ENCODE data around the gene MAP1LC3B. TPM values are rescaled to one million over a fixed set of nuclear protein-coding genes. Genes with fewer than 3 reads are reported as not detected.

Gene MAP1LC3B
- total and polyA plus RNA-seq, 2 donors (not counting 1 experiment from before 2014, with no cell fraction given) = 72.7 to 75.8 TPM

DNA sequence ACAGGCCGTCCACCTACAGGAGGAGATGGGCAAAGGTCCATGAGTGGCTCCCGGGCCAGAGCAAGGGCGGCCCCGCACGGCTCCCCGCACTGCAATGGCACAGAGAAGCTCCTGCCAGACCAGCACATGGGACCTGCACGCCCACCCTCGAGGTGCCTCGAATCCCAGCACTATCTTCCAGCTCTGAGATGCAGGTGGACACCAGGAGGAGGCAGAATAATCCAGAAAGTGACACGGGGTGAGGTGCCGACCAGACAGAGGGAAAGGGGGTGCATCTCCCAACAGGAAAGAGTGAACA lies 48.4 kb upstream of the MAP1LC3B start:
- H3K27me3 Mint-ChIP-seq = no peaks in the 10 kb centered on the region
- no peak overlapping the region for H3K27ac Mint-ChIP-seq
- TF ChIP-seq, protein P1, sequence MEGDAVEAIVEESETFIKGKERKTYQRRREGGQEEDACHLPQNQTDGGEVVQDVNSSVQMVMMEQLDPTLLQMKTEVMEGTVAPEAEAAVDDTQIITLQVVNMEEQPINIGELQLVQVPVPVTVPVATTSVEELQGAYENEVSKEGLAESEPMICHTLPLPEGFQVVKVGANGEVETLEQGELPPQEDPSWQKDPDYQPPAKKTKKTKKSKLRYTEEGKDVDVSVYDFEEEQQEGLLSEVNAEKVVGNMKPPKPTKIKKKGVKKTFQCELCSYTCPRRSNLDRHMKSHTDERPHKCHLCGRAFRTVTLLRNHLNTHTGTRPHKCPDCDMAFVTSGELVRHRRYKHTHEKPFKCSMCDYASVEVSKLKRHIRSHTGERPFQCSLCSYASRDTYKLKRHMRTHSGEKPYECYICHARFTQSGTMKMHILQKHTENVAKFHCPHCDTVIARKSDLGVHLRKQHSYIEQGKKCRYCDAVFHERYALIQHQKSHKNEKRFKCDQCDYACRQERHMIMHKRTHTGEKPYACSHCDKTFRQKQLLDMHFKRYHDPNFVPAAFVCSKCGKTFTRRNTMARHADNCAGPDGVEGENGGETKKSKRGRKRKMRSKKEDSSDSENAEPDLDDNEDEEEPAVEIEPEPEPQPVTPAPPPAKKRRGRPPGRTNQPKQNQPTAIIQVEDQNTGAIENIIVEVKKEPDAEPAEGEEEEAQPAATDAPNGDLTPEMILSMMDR (IDR thresholded peaks at IDR 0.05) = no peak
- TF ChIP-seq EZH2 (IDR thresholded peaks at IDR 0.05; ENCODE audit: borderline replicate concordance, insufficient read depth, low read depth, low read length, poor library complexity, severe bottlenecking) = no peak
- WGBS (ENCODE audit: insufficient coverage) = 98% methylated on average over 11 of the region's 11 CpGs
- H3K9ac ChIP-seq (ENCODE audit: low read length) = no peak overlapping the region
- ATAC-seq (ENCODE audit: low read depth) (no peak), DNase-seq (no peak)
- no peak overlapping the region for H3K4me3 Mint-ChIP-seq
- peaks cover 16% of the 10 kb centered on the region for H4K20me1 ChIP-seq (ENCODE audit: control insufficient read depth, insufficient read depth, low read length, poor library complexity, severe bottlenecking)
- H3K9me3 Mint-ChIP-seq (ENCODE audit: insufficient read depth) = no peaks in the 10 kb centered on the region
- no peak overlapping the region for H3K4me2 ChIP-seq (replicated peaks; ENCODE audit: low read depth, low read length, poor library complexity, severe bottlenecking)
- ChIA-PET CTCF (no interaction called here), POLR2A (no interaction called here)
- H3K4me1 Mint-ChIP-seq = peaks cover 5% of the 10 kb centered on the region
- H3K79me2 ChIP-seq (ENCODE audit: control insufficient read depth, insufficient read depth, low read length) = peaks cover 31% of the 10 kb centered on the region
- H3K27ac ChIP-seq (ENCODE audit: low read length in 2 of 2) = no peak overlapping the region
- H2AFZ ChIP-seq (ENCODE audit: insufficient read depth, low read depth, low read length, poor library complexity, severe bottlenecking) = no peak overlapping the region
- H3K4me3 ChIP-seq (ENCODE audit: control extremely low read depth in 1 of 5, extremely low read depth in 1 of 5, insufficient read depth in 1 of 5, low read depth in 2 of 5, low read length in 4 of 5) = no peak overlapping the region
- intact Hi-C loops (cut with micrococcal nuclease) = no loop called here
- no peaks in the 10 kb centered on the region for H3K27me3 ChIP-seq (replicated peaks in 1 of 4; ENCODE audit: control extremely low read depth in 1 of 4, control insufficient read depth in 3 of 4, insufficient read depth in 4 of 4, low read length in 3 of 4)
- H3K36me3 ChIP-seq (replicated peaks in 1 of 2; ENCODE audit: control extremely low read depth in 1 of 2, control insufficient read depth in 1 of 2, extremely low read depth in 1 of 2, insufficient read depth in 2 of 2, low read length in 1 of 2) = peaks cover 0 to 54% of the 10 kb centered on the region in 2 experiments
- H3K9me3 ChIP-seq (ENCODE audit: control extremely low read depth in 1 of 3, control insufficient read depth in 2 of 3, insufficient read depth in 1 of 3, low read length in 2 of 3) = no peaks in the 10 kb centered on the region
- H3K4me1 ChIP-seq (ENCODE audit: control insufficient read depth in 2 of 2, insufficient read depth in 2 of 2, low read length in 2 of 2) = peaks cover 0 to 4% of the 10 kb centered on the region in 2 donors

DNA sequence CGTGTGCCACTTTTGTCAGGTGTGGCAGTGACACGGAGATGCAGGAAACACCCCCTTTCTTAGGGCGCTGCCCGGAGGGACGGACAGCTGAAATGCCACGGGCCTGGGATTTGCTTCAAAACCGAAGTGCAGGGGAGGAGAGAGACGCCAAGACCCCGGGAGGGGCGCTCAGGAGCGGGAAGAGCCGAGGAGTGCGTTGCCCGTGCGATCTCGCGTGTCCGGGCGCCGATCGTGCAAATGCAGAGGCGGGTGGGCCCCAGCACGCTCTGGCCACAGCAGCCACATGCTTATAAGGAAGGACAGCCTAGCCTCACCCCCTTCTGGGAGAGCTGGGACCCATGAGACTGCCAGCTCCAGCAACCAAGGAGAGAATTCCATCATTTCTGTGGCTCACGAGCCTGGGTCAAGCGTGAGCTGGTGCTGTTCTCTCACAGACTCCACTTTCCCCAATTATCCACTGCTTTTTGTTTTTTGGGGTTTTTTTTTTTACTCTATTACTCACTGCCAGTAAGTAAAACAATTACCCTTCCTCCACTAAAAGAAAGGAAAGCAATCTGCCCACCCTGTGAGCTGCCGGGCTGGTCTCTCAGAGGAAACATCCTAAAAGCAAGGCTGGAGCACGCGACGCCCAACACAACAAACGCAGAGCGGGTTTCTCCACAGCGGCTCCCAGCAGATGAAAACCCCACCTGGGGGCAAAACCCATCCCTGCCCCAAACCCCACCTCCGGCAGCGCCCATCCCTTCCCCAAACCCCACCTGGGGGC lies 47.8 kb upstream of the MAP1LC3B start:
- H3K9me3 ChIP-seq (ENCODE audit: control extremely low read depth in 1 of 3, control insufficient read depth in 2 of 3, insufficient read depth in 1 of 3, low read length in 2 of 3) = no peaks in the 10 kb centered on the region
- peaks cover 0 to 4% of the 10 kb centered on the region in 2 donors for H3K4me1 ChIP-seq (ENCODE audit: control insufficient read depth in 2 of 2, insufficient read depth in 2 of 2, low read length in 2 of 2)
- no peak overlapping the region for H3K4me3 ChIP-seq (ENCODE audit: control extremely low read depth in 1 of 5, extremely low read depth in 1 of 5, insufficient read depth in 1 of 5, low read depth in 2 of 5, low read length in 4 of 5)
- H3K27me3 Mint-ChIP-seq = no peaks in the 10 kb centered on the region
- no peak overlapping the region for H3K27ac ChIP-seq (ENCODE audit: low read length in 2 of 2)
- ATAC-seq (ENCODE audit: low read depth) = no peak
- H3K27me3 ChIP-seq (replicated peaks in 1 of 4; ENCODE audit: control extremely low read depth in 1 of 4, control insufficient read depth in 3 of 4, insufficient read depth in 4 of 4, low read length in 3 of 4) = no peaks in the 10 kb centered on the region
- H3K4me1 Mint-ChIP-seq = peaks cover 5% of the 10 kb centered on the region
- no peak overlapping the region for H2AFZ ChIP-seq (ENCODE audit: insufficient read depth, low read depth, low read length, poor library complexity, severe bottlenecking)
- H3K27ac Mint-ChIP-seq = no peak overlapping the region
- no peak overlapping the region for H3K4me2 ChIP-seq (replicated peaks; ENCODE audit: low read depth, low read length, poor library complexity, severe bottlenecking)
- CTCF ChIA-PET = no interaction called here
- POLR2A ChIA-PET = no interaction called here
- H3K4me3 Mint-ChIP-seq = no peak overlapping the region
- H3K9me3 Mint-ChIP-seq (ENCODE audit: insufficient read depth) = no peaks in the 10 kb centered on the region
- H3K9ac ChIP-seq (ENCODE audit: low read length) = no peak overlapping the region
- 94% methylated on average over 28 of the region's 34 CpGs for WGBS (ENCODE audit: insufficient coverage)
- intact Hi-C loops (cut with micrococcal nuclease) = no loop called here
- no peak for DNase-seq
- no peak for TF ChIP-seq EZH2 (IDR thresholded peaks at IDR 0.05; ENCODE audit: borderline replicate concordance, insufficient read depth, low read depth, low read length, poor library complexity, severe bottlenecking)
- TF ChIP-seq, protein P1 (IDR thresholded peaks at IDR 0.05) = no peak
- H3K36me3 ChIP-seq (replicated peaks in 1 of 2; ENCODE audit: control extremely low read depth in 1 of 2, control insufficient read depth in 1 of 2, extremely low read depth in 1 of 2, insufficient read depth in 2 of 2, low read length in 1 of 2) = peaks cover 0 to 47% of the 10 kb centered on the region in 2 experiments
- peaks cover 16% of the 10 kb centered on the region for H4K20me1 ChIP-seq (ENCODE audit: control insufficient read depth, insufficient read depth, low read length, poor library complexity, severe bottlenecking)
- H3K79me2 ChIP-seq (ENCODE audit: control insufficient read depth, insufficient read depth, low read length) = peaks cover 31% of the 10 kb centered on the region

All from B cell (primary cell).